K562 (cell line): ENCODE results near the gene CHMP4B. TPM values are rescaled to one million over a fixed set of nuclear protein-coding genes. Genes with fewer than 3 reads are reported as not detected.
A peak's percentile ranks its signal among the peaks of the same experiment; 100 is the strongest.

ENCODE experiments used
- CHD4 ChIP-seq: fragments of 200-600 bp; sonication (generic); IDR thresholded peaks from 3 replicates; pipeline ENCODE4 v1.6.1; 2012; ENCODE audit warnings: low read depth, mild to moderate bottlenecking, mixed read lengths, low read length, inconsistent platforms; ENCODE audit not compliant: insufficient read depth, insufficient replicate concordance, poor library complexity, severe bottlenecking
- CREB1 ChIP-seq, 2 experiments: sonication (generic) in 1 of 2; formaldehyde crosslinking in 1 of 2; IDR thresholded peaks; 2 replicates each; pipeline versions ENCODE4 v1.6.1 to v1.8.0; 2012 to 2022; ENCODE audit warnings: inconsistent platforms in 1 of 2, mild to moderate bottlenecking in 1 of 2, missing genetic modification reagents in 1 of 2, moderate library complexity in 1 of 2
- DPF2 ChIP-seq: fragments of 450-650 bp; IDR thresholded peaks from 2 replicates; pipeline ENCODE4 v1.6.1; 2016
- KLF13 ChIP-seq: fragments of 450-650 bp; IDR thresholded peaks from 2 replicates; pipeline ENCODE4 v1.6.1; 2016; ENCODE audit warnings: missing genetic modification characterization, low read depth, mild to moderate bottlenecking, missing compliant biosample characterization, moderate library complexity, borderline replicate concordance
- MGA ChIP-seq: fragments of 450-650 bp; IDR thresholded peaks from 2 replicates; pipeline ENCODE4 v1.6.1; 2016; ENCODE audit warnings: mild to moderate bottlenecking, moderate library complexity
- NR1H2 ChIP-seq: sonication (generic); formaldehyde crosslinking; IDR thresholded peaks from 2 replicates; pipeline ENCODE4 v1.4.0; 2020; ENCODE audit warnings: mild to moderate bottlenecking, missing genetic modification reagents
- SAP30 ChIP-seq: fragments of 200-600 bp; sonication (generic); IDR thresholded peaks from 2 replicates; pipeline ENCODE4 v1.6.1; 2012; ENCODE audit warnings: borderline replicate concordance, low read depth, mild to moderate bottlenecking, moderate library complexity, low read length, control low read depth, inconsistent platforms; ENCODE audit not compliant: insufficient read depth, poor library complexity, severe bottlenecking
- TEAD4 ChIP-seq, 2 experiments: sonication (generic) in 1 of 2; formaldehyde crosslinking in 1 of 2; IDR thresholded peaks; 2 replicates each; pipeline versions ENCODE4 v1.6.1 to v1.8.0; 2012 to 2022; ENCODE audit warnings: borderline replicate concordance in 1 of 2, inconsistent platforms in 1 of 2, low read length in 1 of 2, mild to moderate bottlenecking in 1 of 2, missing genetic modification reagents in 1 of 2
- TFE3 ChIP-seq: fragments of 450-650 bp; formaldehyde crosslinking; IDR thresholded peaks from 2 replicates; pipeline ENCODE4 v1.4.0; 2020; ENCODE audit warnings: mild to moderate bottlenecking, mixed read lengths
- XRCC3 ChIP-seq: fragments of 450-650 bp; IDR thresholded peaks from 2 replicates; pipeline ENCODE4 v1.6.1; 2017; ENCODE audit warnings: mild to moderate bottlenecking, moderate library complexity
- ZNF239 ChIP-seq: fragments of 250-450 bp; sonication (Bioruptor Pico); IDR thresholded peaks from 2 replicates; pipeline ENCODE4 v1.4.0; 2020; ENCODE audit warnings: mild to moderate bottlenecking
- polyA plus RNA-seq, 8 experiments: library from polyadenylated mRNA; depleted of rRNA in 4 of 8; stranded (reverse) in 5 of 8; unstranded in 3 of 8; fragments of >200 nt; fragmentation: Nextera tagmentation in 2 of 8; fragmentation: Illumina TruSeq in 1 of 8; extraction: Ambion mirVana in 2 of 8; extraction: Trizol in 1 of 8; gene quantifications; 2 replicates each; pipeline versions ENCODE4 v1.2.1 to v1.2.3, GENCODE V29; 2011 to 2014; ENCODE audit warnings: inconsistent platforms in 1 of 8, missing spikeins in 1 of 8
- total RNA-seq, 7 experiments: library from RNA; depleted of rRNA in 6 of 7; stranded (reverse); fragments of >200 nt in 6 of 7; fragmentation: Illumina TruSeq in 2 of 7; extraction: Trizol in 2 of 7; gene quantifications; 2 replicates each; pipeline versions ENCODE4 v1.2.1 to v1.2.3, GENCODE V29; 2011 to 2021; ENCODE audit warnings: low replicate concordance in 1 of 7

The CHMP4B gene
- total and polyA plus RNA-seq, 9 of the 15 experiments (the other 6 are each of a cell fraction or from before 2014, with no cell fraction given) = 1.8 to 64.7 (median 31.8) TPM

GRCh38 chr20:33838035-33838864 is 27.1 kb downstream of the CHMP4B start (continued):
- no peak for TF ChIP-seq MGA
- TF ChIP-seq CHD4 = no peak
- TF ChIP-seq SAP30 = no peak
- no peak for TF ChIP-seq KLF13
- TF ChIP-seq NR1H2 (CRISPR knock-in tag) = no peak
- peak; percentile 34; the same call in 1 of the 2 replicates for TF ChIP-seq TEAD4 (IDR thresholded peaks at IDR 0.05; ENCODE audit: low read length)
- no peak for TF ChIP-seq TEAD4 (CRISPR knock-in tag; IDR thresholded peaks at IDR 0.05; ENCODE audit: borderline replicate concordance)
- no peak for TF ChIP-seq ZNF239
- TF ChIP-seq CREB1 (IDR thresholded peaks at IDR 0.05) = no peak
- TF ChIP-seq CREB1 (CRISPR knock-in tag; IDR thresholded peaks at IDR 0.05) = no peak
- TF ChIP-seq DPF2 = 0 out of 2 replicates have a peak, but pooled peaks have one; percentile 52
- TF ChIP-seq XRCC3 = no peak
- no peak for TF ChIP-seq TFE3 (CRISPR knock-in tag)
